ENCODE data around the gene CPXM1.

CPXM1 gene

DNA sequence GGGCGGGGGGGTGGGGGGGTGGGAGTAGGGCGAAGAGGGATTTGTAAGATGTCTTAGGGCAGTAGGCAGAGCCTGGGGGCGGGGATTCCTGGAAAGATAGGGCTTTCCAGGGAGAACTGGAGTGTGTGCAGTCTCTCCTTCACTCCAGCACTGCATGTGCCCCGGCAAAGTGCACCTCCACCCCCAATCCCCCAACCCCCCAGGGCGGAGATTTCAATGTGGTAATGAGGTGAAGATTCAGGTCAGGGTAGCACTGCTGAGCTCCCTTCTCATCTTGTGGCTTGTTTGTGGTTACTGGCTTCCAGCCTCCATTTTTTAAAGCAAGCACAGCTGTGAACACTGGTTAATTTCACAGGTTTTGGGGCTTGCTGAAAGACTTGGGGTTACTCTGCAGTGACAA is 21.6 kb upstream of the CPXM1 start:
- no peaks in the 10 kb centered on the region for H3K36me3 ChIP-seq (ENCODE audit: control insufficient read depth in 2 of 2, insufficient read depth in 2 of 2, low read length in 2 of 2)
- no peak overlapping the region for H3K9ac ChIP-seq (ENCODE audit: low read depth in 1 of 2, low read length in 2 of 2)
- H3K4me3 ChIP-seq (ENCODE audit: low read length in 2 of 2), result no peak overlapping the region
- no peaks in the 10 kb centered on the region for H3K4me1 ChIP-seq (ENCODE audit: control insufficient read depth in 2 of 2, insufficient read depth in 2 of 2, low read length in 2 of 2)
- peaks cover 21 to 26% of the 10 kb centered on the region in 2 donors for H3K27me3 ChIP-seq (ENCODE audit: control insufficient read depth in 2 of 2, insufficient read depth in 2 of 2, low read length in 2 of 2)
- no peaks in the 10 kb centered on the region for H3K9me3 ChIP-seq (ENCODE audit: control insufficient read depth in 2 of 2, low read length in 2 of 2)
- H3K27ac ChIP-seq (ENCODE audit: low read depth in 2 of 2, low read length in 2 of 2), result no peak overlapping the region

DNA sequence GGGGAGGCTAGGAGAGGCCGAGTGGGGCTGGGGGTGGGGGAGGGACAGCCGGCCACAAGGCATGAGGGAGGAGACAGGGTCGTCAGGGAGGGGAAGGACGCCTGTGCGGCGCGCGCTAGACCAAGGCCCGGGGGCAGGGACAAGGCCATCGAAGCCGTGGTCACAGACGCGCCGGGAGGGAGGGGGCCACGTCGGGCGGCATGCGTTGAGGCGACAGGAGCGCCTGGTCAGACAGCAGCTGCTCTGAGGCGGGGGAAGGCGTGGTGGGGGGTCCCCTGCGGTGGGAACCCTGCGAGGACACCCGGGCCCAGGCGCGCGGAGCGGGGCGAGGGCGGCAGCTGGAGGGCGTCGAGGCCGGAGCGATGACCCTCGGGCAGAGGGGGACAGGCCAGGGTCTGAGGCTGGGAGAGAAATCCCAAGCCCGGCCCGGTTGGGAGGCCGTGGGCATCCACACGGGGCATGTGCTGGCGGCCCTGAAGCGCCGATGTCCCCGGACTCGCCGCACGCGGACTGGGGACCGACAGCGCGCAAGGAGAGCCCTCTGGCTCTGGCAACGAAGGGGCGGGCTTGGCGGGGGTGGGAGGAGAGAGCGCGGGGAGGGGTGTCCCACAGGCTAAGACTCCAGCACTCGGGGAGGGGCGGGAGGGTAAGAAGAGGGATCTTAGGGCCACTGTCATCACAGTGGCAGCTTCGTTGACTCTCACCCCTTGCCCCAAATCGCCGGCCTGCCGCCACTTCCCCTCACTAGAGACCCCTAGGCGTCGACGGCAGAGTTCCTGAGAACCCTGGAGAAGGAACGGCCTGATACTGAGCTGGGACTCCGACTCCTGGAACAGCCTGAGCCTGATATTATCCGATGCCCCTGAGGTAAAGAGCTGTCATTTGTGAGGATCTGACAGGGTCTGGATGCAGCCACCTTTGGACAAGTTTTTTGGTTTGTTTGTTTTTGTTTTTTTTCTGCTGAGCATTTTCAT is 20.8 kb upstream of the CPXM1 start:
- Histone ChIP-seq H3K9ac (ENCODE audit: low read depth in 1 of 2, low read length in 2 of 2) (no peak overlapping the region), H3K27me3 (ENCODE audit: control insufficient read depth in 2 of 2, insufficient read depth in 2 of 2, low read length in 2 of 2) (peaks cover 21 to 23% of the 10 kb centered on the region in 2 donors), H3K27ac (ENCODE audit: low read depth in 2 of 2, low read length in 2 of 2) (no peak overlapping the region), H3K36me3 (ENCODE audit: control insufficient read depth in 2 of 2, insufficient read depth in 2 of 2, low read length in 2 of 2) (no peaks in the 10 kb centered on the region), H3K4me3 (ENCODE audit: low read length in 2 of 2) (no peak overlapping the region), H3K9me3 (ENCODE audit: control insufficient read depth in 2 of 2, low read length in 2 of 2) (no peaks in the 10 kb centered on the region), H3K4me1 (ENCODE audit: control insufficient read depth in 2 of 2, insufficient read depth in 2 of 2, low read length in 2 of 2) (no peaks in the 10 kb centered on the region)

DNA sequence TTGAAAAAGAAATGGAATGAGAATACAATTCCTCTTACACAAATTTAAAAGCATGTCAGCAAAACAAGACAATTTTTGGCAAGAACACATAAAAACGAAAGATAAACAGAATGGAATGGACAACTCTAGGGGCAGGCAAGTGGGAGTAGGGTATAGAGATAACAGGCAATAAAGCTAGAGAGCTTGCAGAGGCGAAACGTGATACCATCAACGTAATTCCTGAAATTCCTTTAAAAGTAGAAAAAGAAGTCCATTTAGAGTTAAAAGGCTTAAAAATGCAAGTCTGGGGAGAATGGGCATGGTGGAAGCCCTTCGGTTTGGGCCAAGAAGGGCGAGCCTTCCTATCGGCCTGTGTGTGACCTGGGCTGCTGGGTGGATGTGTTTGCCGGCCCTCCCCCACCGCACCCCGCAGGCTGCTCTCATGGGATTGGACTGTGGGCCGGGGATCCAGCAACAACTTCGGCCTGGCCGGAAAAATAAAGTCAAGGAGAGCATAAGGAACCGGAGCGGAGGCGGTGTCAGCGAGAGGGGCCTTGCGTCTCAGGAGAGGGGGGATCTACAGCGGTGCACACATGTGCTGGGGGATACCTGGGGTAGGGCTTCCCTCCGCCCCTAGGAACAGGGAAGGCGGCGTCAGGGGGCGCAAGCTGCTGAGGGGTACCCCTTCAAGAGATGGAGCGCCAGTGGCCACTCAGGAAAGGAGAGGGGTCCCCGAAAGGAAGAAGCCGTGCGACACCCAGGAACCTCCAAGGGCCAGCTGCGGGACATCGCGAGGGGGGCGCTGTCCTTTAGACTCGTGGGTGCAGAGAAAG is 19.9 kb upstream of the CPXM1 start:
- no peaks in the 10 kb centered on the region for H3K4me1 ChIP-seq (ENCODE audit: control insufficient read depth in 2 of 2, insufficient read depth in 2 of 2, low read length in 2 of 2)
- H3K27ac ChIP-seq (ENCODE audit: low read depth in 2 of 2, low read length in 2 of 2), result no peak overlapping the region
- H3K27me3 ChIP-seq (ENCODE audit: control insufficient read depth in 2 of 2, insufficient read depth in 2 of 2, low read length in 2 of 2), result peaks cover 18 to 21% of the 10 kb centered on the region in 2 donors
- no peak overlapping the region for H3K4me3 ChIP-seq (ENCODE audit: low read length in 2 of 2)
- H3K9me3 ChIP-seq (ENCODE audit: control insufficient read depth in 2 of 2, low read length in 2 of 2), result no peaks in the 10 kb centered on the region
- H3K9ac ChIP-seq (ENCODE audit: low read depth in 1 of 2, low read length in 2 of 2), result no peak overlapping the region
- no peaks in the 10 kb centered on the region for H3K36me3 ChIP-seq (ENCODE audit: control insufficient read depth in 2 of 2, insufficient read depth in 2 of 2, low read length in 2 of 2)

DNA sequence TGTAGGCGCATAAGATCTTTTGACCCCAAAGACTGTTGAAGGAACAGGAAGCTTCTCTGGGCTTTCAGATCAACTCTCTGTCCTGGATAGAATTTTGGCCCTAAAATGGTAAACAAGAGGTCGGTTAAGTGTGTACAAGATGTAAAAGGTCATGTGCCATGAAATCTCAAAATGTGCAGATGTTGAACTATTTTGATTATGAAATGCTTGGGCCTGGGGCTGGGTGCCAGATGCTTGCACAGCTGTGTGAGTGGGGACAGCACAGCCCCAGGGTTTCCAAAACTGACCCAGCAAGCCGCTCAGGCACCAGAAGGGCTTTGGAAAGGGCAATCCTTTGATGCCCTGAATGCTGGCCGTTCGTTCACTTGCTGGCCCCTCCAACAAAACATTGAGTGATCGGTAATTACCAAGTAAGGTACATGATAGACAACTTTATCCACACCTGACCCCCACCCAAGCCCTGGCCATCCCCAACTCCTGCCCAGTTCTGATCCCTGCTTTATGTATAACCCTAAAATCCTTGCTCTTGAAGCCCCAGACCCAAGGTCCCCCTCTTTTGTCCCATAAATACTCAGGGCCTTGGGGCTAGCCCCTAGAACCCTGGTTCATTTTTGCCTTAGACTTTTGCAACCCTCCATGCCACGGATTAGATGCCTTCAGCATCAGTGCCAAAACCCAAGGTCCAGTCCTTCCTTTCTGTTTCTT is 17.6 kb upstream of the CPXM1 start:
- Histone ChIP-seq H3K36me3 (ENCODE audit: control insufficient read depth in 2 of 2, insufficient read depth in 2 of 2, low read length in 2 of 2) (no peaks in the 10 kb centered on the region), H3K4me1 (ENCODE audit: control insufficient read depth in 2 of 2, insufficient read depth in 2 of 2, low read length in 2 of 2) (no peaks in the 10 kb centered on the region)

DNA sequence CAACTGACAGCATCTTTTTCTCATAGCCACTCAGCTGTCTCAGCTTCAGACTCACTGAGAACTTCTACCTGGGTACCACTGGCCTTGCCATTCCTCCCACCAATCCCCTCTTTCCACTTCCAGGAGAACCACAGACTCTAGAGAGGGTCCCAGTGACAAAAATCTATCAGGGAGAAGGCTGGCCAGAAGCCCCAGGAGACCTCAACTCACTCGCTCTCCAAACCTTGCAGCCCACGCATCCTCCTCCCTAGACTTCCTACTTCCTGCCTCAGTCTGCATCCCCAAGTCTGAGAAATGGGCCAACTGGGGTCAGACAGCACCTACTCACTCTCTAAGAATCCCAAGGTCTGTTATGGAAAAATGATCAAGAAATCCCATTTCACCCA is 16.9 kb upstream of the CPXM1 start:
- no peak overlapping the region for H3K4me3 ChIP-seq (ENCODE audit: low read length in 2 of 2)
- no peak overlapping the region for H3K9ac ChIP-seq (ENCODE audit: low read depth in 1 of 2, low read length in 2 of 2)
- H3K9me3 ChIP-seq (ENCODE audit: control insufficient read depth in 2 of 2, low read length in 2 of 2), result peaks cover 0 to 2% of the 10 kb centered on the region in 2 donors
- peaks cover 18 to 21% of the 10 kb centered on the region in 2 donors for H3K27me3 ChIP-seq (ENCODE audit: control insufficient read depth in 2 of 2, insufficient read depth in 2 of 2, low read length in 2 of 2)
- no peaks in the 10 kb centered on the region for H3K4me1 ChIP-seq (ENCODE audit: control insufficient read depth in 2 of 2, insufficient read depth in 2 of 2, low read length in 2 of 2)
- H3K27ac ChIP-seq (ENCODE audit: low read depth in 2 of 2, low read length in 2 of 2), result no peak overlapping the region
- H3K36me3 ChIP-seq (ENCODE audit: control insufficient read depth in 2 of 2, insufficient read depth in 2 of 2, low read length in 2 of 2), result no peaks in the 10 kb centered on the region

More for the DNA sequence above, 17.6 kb upstream of the CPXM1 start:
- Histone ChIP-seq H3K9ac (ENCODE audit: low read depth in 1 of 2, low read length in 2 of 2) (no peak overlapping the region), H3K27ac (ENCODE audit: low read depth in 2 of 2, low read length in 2 of 2) (no peak overlapping the region), H3K4me3 (ENCODE audit: low read length in 2 of 2) (no peak overlapping the region), H3K9me3 (ENCODE audit: control insufficient read depth in 2 of 2, low read length in 2 of 2) (no peaks in the 10 kb centered on the region), H3K27me3 (ENCODE audit: control insufficient read depth in 2 of 2, insufficient read depth in 2 of 2, low read length in 2 of 2) (peaks cover 18 to 21% of the 10 kb centered on the region in 2 donors)

DNA sequence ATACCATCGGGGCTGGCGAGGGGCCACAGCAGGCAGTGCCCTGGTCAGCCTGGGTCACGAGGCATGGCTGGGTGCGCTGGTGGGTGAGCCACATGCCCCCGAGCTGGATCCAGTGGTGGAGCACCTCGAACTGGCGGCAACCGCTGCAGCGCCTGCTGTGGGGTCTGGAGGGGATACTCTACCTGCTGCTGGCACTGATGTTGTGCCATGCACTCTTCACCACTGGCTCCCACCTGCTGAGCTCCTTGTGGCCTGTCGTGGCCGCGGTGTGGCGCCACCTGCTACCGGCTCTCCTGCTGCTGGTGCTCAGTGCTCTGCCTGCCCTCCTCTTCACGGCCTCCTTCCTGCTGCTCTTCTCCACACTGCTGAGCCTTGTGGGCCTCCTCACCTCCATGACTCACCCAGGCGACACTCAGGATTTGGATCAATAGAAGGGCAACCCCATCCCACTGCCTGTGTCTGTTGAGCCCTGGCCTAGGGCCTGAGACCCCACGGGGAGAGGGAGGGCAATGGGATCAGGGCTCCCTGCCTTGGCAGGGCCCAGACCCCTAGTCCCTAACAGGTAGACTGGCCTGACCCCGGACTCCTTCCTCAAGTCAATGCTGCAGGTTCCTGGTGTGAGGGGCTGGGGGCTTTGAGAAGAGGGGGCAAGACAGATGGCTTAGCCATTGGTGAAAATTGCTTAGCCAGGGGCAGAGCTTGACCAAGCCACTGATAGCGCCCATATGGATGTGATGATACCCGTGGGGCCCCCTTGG is 16.3 kb upstream of the CPXM1 start:
- H3K9me3 ChIP-seq (ENCODE audit: control insufficient read depth in 2 of 2, low read length in 2 of 2), result peaks cover 0 to 4% of the 10 kb centered on the region in 2 donors
- H3K4me3 ChIP-seq (ENCODE audit: low read length in 2 of 2), result no peak overlapping the region
- H3K4me1 ChIP-seq (ENCODE audit: control insufficient read depth in 2 of 2, insufficient read depth in 2 of 2, low read length in 2 of 2), result no peaks in the 10 kb centered on the region
- no peak overlapping the region for H3K9ac ChIP-seq (ENCODE audit: low read depth in 1 of 2, low read length in 2 of 2)
- H3K36me3 ChIP-seq (ENCODE audit: control insufficient read depth in 2 of 2, insufficient read depth in 2 of 2, low read length in 2 of 2), result no peaks in the 10 kb centered on the region
- peaks cover 18% of the 10 kb centered on the region in 2 donors for H3K27me3 ChIP-seq (ENCODE audit: control insufficient read depth in 2 of 2, insufficient read depth in 2 of 2, low read length in 2 of 2)
- no peak overlapping the region for H3K27ac ChIP-seq (ENCODE audit: low read depth in 2 of 2, low read length in 2 of 2)

DNA sequence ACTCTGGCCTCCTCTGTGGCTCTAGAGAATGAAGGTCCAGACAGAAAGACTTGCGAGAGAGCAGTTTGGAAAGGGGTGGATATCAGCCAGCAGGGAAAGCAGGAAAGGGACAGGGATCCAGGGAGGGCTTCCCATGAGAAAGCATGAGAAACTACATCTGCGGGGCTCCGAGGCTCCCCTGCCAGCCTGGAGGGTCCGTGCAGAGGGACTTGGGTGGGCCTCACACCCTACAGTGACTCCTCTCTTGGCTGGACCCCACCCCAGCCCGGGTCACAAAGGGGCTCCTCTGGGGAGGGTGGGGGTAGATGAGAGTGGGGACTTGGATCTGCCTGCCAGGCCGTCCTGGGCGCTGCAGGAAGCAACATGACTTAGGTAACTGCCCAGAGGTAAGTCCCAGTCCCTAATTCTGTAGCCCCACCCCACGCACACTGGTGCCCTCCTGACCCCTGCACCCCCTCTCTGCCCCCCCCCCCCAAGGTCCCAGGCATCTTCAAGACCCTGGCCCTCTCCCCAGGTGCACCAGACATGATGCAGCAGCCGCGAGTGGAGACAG is 15.7 kb upstream of the CPXM1 start, which contains the start of gene TMEM239:
TMEM239 (plus strand) TSS at position 335 of the 553 bp plus-strand sequence; CDS start at position 526, 191 bp downstream.
- peaks cover 14 to 18% of the 10 kb centered on the region in 2 donors for H3K27me3 ChIP-seq (ENCODE audit: control insufficient read depth in 2 of 2, insufficient read depth in 2 of 2, low read length in 2 of 2)
- H3K4me1 ChIP-seq (ENCODE audit: control insufficient read depth in 2 of 2, insufficient read depth in 2 of 2, low read length in 2 of 2), result no peaks in the 10 kb centered on the region
- no peak within 1 kb of the TSS for H3K4me3 ChIP-seq (ENCODE audit: low read length in 2 of 2)
- no peaks in the 10 kb centered on the region for H3K36me3 ChIP-seq (ENCODE audit: control insufficient read depth in 2 of 2, insufficient read depth in 2 of 2, low read length in 2 of 2)
- H3K27ac ChIP-seq (ENCODE audit: low read depth in 2 of 2, low read length in 2 of 2), result no peak within 1 kb of the TSS
- H3K9me3 ChIP-seq (ENCODE audit: control insufficient read depth in 2 of 2, low read length in 2 of 2), result peaks cover 0 to 4% of the 10 kb centered on the region in 2 donors
- H3K9ac ChIP-seq (ENCODE audit: low read depth in 1 of 2, low read length in 2 of 2), result no peak within 1 kb of the TSS

DNA sequence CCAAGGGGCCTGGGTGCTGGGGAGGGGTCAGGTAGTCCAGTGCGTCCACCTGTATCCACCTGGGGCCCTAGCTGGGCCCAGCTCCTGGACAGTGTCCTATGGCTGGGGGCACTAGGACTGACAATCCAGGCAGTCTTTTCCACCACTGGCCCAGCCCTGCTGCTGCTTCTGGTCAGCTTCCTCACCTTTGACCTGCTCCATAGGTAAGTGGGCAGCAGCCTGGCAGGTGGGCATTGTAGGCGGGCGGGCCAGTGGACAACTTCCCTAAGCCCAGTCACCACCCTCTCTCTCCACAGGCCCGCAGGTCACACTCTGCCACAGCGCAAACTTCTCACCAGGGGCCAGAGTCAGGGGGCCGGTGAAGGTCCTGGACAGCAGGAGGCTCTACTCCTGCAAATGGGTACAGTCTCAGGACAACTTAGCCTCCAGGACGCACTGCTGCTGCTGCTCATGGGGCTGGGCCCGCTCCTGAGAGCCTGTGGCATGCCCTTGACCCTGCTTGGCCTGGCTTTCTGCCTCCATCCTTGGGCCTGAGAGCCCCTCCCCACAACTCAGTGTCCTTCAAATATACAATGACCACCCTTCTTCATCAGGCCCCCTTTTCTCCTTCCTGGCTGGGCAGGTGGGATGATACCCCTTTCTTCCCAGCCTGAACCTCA is 14.9 kb upstream of the CPXM1 start:
- peaks cover 8 to 12% of the 10 kb centered on the region in 2 donors for H3K27me3 ChIP-seq (ENCODE audit: control insufficient read depth in 2 of 2, insufficient read depth in 2 of 2, low read length in 2 of 2)
- no peak overlapping the region for H3K9ac ChIP-seq (ENCODE audit: low read depth in 1 of 2, low read length in 2 of 2)
- H3K4me3 ChIP-seq (ENCODE audit: low read length in 2 of 2), result no peak overlapping the region
- no peaks in the 10 kb centered on the region for H3K36me3 ChIP-seq (ENCODE audit: control insufficient read depth in 2 of 2, insufficient read depth in 2 of 2, low read length in 2 of 2)
- H3K4me1 ChIP-seq (ENCODE audit: control insufficient read depth in 2 of 2, insufficient read depth in 2 of 2, low read length in 2 of 2), result no peaks in the 10 kb centered on the region
- peaks cover 0 to 4% of the 10 kb centered on the region in 2 donors for H3K9me3 ChIP-seq (ENCODE audit: control insufficient read depth in 2 of 2, low read length in 2 of 2)
- no peak overlapping the region for H3K27ac ChIP-seq (ENCODE audit: low read depth in 2 of 2, low read length in 2 of 2)
